Endothelial cell of umbilical vein (primary cell): Measurements from ENCODE around the gene ZNF281. TPM values are rescaled to one million over a fixed set of nuclear protein-coding genes. Genes with fewer than 3 reads are reported as not detected.
A peak's percentile ranks its signal among the peaks of the same experiment; 100 is the strongest.

ENCODE experiments used
- BruUV-seq: library from RNA; stranded (reverse); fragments of 400-500 nt; replicated peaks from 2 replicates; lab custom pipeline; 2021; lab: Mats Ljungman, UMichigan
- CTCF ChIA-PET: fragments of 300-600, 350-600 bp; sonication (Branson Sonifier 250); formaldehyde crosslinking; loops from one replicate; lab custom pipeline; 2021; ENCODE audit warnings: antibody characterized with exemption, inconsistent platforms; lab: Charles Lee
- POLR2A ChIA-PET: fragments of 300-600, 350-600 bp; sonication (Branson Sonifier 250); formaldehyde crosslinking; loops from one replicate; lab custom pipeline; 2021; ENCODE audit warnings: antibody characterized with exemption, inconsistent platforms; lab: Charles Lee
- DNase-seq: peaks from one replicate; pipeline ENCODE4 v3.0.0-alpha.2; 2011; ENCODE audit warnings: low read depth, low spot score
- FAIRE-seq: peaks from 2 replicates; lab custom pipeline; 2011; peaks lifted over from hg19 to GRCh38; lab: Jason Lieb, UNC
- H2AFZ ChIP-seq: 2 replicates; pipeline ENCODE4 v1.6.0; 2012; ENCODE audit warnings: low read depth, low read length, control low read depth, inconsistent platforms
- H3K27ac ChIP-seq: 2 replicates; pipeline ENCODE4 v1.5.1; 2011; ENCODE audit warnings: low read depth, mild to moderate bottlenecking, control low read depth, low read length, moderate library complexity; ENCODE audit not compliant: insufficient read depth
- H3K27me3 ChIP-seq, 2 experiments: 2 replicates each; pipeline versions ENCODE4 v1.6.0 to v1.6.1; 2011; ENCODE audit warnings: low read length in 2 of 2, mixed read lengths in 1 of 2; ENCODE audit not compliant: control insufficient read depth in 2 of 2, insufficient read depth in 2 of 2
- H3K36me3 ChIP-seq, 2 experiments: 2 replicates in 1 of 2; 3 replicates in 1 of 2; pipeline ENCODE4 v1.5.1; 2011; ENCODE audit warnings: low read length in 2 of 2, mild to moderate bottlenecking in 1 of 2, moderate library complexity in 1 of 2; ENCODE audit not compliant: control insufficient read depth in 2 of 2, insufficient read depth in 2 of 2; ENCODE audit errors: extremely low read depth in 1 of 2
- H3K4me1 ChIP-seq: 3 replicates; pipeline ENCODE4 v1.5.1; 2011; ENCODE audit warnings: mild to moderate bottlenecking, low read length; ENCODE audit not compliant: control insufficient read depth, insufficient read depth; ENCODE audit errors: extremely low read depth
- H3K4me2 ChIP-seq: 2 replicates; pipeline ENCODE4 v1.6.1; 2011; ENCODE audit warnings: low read length, control low read depth, mixed read lengths; ENCODE audit not compliant: insufficient read depth
- H3K4me3 ChIP-seq, 3 experiments: fragments of 200-600 bp in 1 of 3; sonication (generic), shearing (Covaris generic) in 1 of 3; replicated peaks in 1 of 3; 2 replicates each; pipeline ENCODE4 v1.5.1; 2011 to 2016; ENCODE audit warnings: control low read depth in 3 of 3, low read length in 3 of 3, mild to moderate bottlenecking in 2 of 3, inconsistent platforms in 1 of 3, low read depth in 1 of 3, moderate library complexity in 1 of 3; ENCODE audit not compliant: insufficient read depth in 1 of 3
- H3K79me2 ChIP-seq: 2 replicates; pipeline ENCODE4 v1.6.0; 2012; ENCODE audit warnings: low read length, inconsistent platforms; ENCODE audit not compliant: control insufficient read depth, insufficient read depth
- H3K9ac ChIP-seq: replicated peaks from 2 replicates; pipeline ENCODE3; 2011; ENCODE audit warnings: low read length, control low read depth; ENCODE audit not compliant: insufficient read depth; ENCODE audit errors: extremely low read depth
- H3K9me1 ChIP-seq: replicated peaks from 3 replicates; pipeline ENCODE4 v1.6.0; 2011; ENCODE audit warnings: mild to moderate bottlenecking, low read length; ENCODE audit not compliant: control insufficient read depth, insufficient read depth; ENCODE audit errors: extremely low read depth
- H3K9me3 ChIP-seq: replicated peaks from 2 replicates; pipeline ENCODE4 v1.5.1; 2012; ENCODE audit warnings: low read length, inconsistent platforms; ENCODE audit not compliant: control insufficient read depth, insufficient read depth
- H4K20me1 ChIP-seq: replicated peaks from 2 replicates; pipeline ENCODE3; 2011; ENCODE audit warnings: mild to moderate bottlenecking, low read length; ENCODE audit not compliant: control insufficient read depth, insufficient read depth; ENCODE audit errors: extremely low read depth
- CTCF ChIP-seq, 2 donors: IDR thresholded peaks; 1 replicate in 1 of 2; 2 replicates in 1 of 2; pipeline ENCODE4 v1.5.1; 2011; ENCODE audit warnings: low read length in 2 of 2, mild to moderate bottlenecking in 2 of 2, moderate library complexity in 2 of 2, control low read depth in 1 of 2, inconsistent platforms in 1 of 2, low read depth in 1 of 2; ENCODE audit not compliant: insufficient read depth in 1 of 2; ENCODE audit errors: extremely low read depth in 1 of 2
- EZH2 ChIP-seq: IDR thresholded peaks from 2 replicates; pipeline ENCODE4 v1.6.1; 2012; ENCODE audit warnings: borderline replicate concordance, low read depth, mild to moderate bottlenecking, moderate library complexity, low read length, inconsistent platforms; ENCODE audit not compliant: severe bottlenecking
- FOS ChIP-seq: IDR thresholded peaks from 2 replicates; pipeline ENCODE4 v1.6.1; 2011; ENCODE audit warnings: mild to moderate bottlenecking, low read length, moderate library complexity, borderline replicate concordance; ENCODE audit not compliant: insufficient read depth
- GATA2 ChIP-seq: IDR thresholded peaks from 2 replicates; pipeline ENCODE4 v1.7.0; 2011; ENCODE audit warnings: low read depth, mild to moderate bottlenecking, moderate library complexity, mixed read lengths, low read length; ENCODE audit not compliant: insufficient read length, insufficient read depth
- JUN ChIP-seq: IDR thresholded peaks from 2 replicates; pipeline ENCODE4 v1.6.1; 2011; ENCODE audit warnings: borderline replicate concordance, low read depth; ENCODE audit not compliant: insufficient read length, insufficient read depth
- MAX ChIP-seq: IDR thresholded peaks from 2 replicates; pipeline ENCODE4 v1.6.1; 2011; ENCODE audit not compliant: insufficient read depth, insufficient read length
- MYC ChIP-seq: IDR thresholded peaks from one replicate; pipeline ENCODE4 v1.6.1; 2011; ENCODE audit warnings: mild to moderate bottlenecking, low read depth, low read length
- POLR2A ChIP-seq: IDR thresholded peaks from 2 replicates; pipeline ENCODE4 v1.6.1; 2012; ENCODE audit warnings: low read depth, mild to moderate bottlenecking, control low read depth, low read length
- POLR2AphosphoS5 ChIP-seq: IDR thresholded peaks from 2 replicates; pipeline ENCODE4 v1.6.1; 2012; ENCODE audit warnings: low read depth, mild to moderate bottlenecking, control low read depth, low read length, moderate library complexity; ENCODE audit not compliant: insufficient read depth
- dilution Hi-C: fragments of 300-500 bp; cut with MboI; formaldehyde crosslinking; loops from one replicate; pipeline ENCODE4 v1.15.0; 2019; ENCODE audit warnings: low sequenced_read_pairs; ENCODE audit not compliant: extremely low pct_ligation_motif_present
- intact Hi-C: fragments of 100-400 bp; cut with micrococcal nuclease; formaldehyde crosslinking; loops from one replicate; pipeline ENCODE4 v1.10.0; 2022
- polyA plus RNA-seq, 4 experiments: library from polyadenylated mRNA; depleted of rRNA in 3 of 4; stranded (reverse) in 3 of 4; unstranded in 1 of 4; fragments of >200 nt; gene quantifications; 2 replicates each; pipeline versions ENCODE4 v1.2.1 to v1.2.3, GENCODE V29; 2011 to 2012; ENCODE audit warnings: missing spikeins in 1 of 4
- total RNA-seq: library from RNA; stranded (reverse); gene quantifications from 2 replicates; pipeline ENCODE4 v1.2.3, GENCODE V29; 2021

The ZNF281 gene
- total and polyA plus RNA-seq, 2 donors (not counting 3 experiments of a cell fraction or from before 2014, with no cell fraction given) = 5.2 to 22.3 TPM

GRCh38 chr1:200372095-200372884 lies 37.5 kb downstream of the ZNF281 start:
- H3K9me3 ChIP-seq = no peaks in the 10 kb centered on the region
- no peaks in the 10 kb centered on the region for H3K4me1 ChIP-seq
- FAIRE-seq (peak; percentile 75), DNase-seq (peak; percentile 39)
- TF ChIP-seq POLR2A (no peak), FOS (peak; percentile 75)
- H3K36me3 ChIP-seq = no peaks in the 10 kb centered on the region
- no peak overlapping the region for H3K4me2 ChIP-seq
- H3K27me3 ChIP-seq = no peaks in the 10 kb centered on the region
- H3K79me2 ChIP-seq = no peaks in the 10 kb centered on the region
- H3K4me3 ChIP-seq = no peak overlapping the region
- ChIA-PET POLR2A (no interaction called here), CTCF (interaction anchor here (0.8 to 3.3 kb wide), 6 partner anchors 9 to 92 kb away, joined by 3 to 11 read pairs (median 3); no protein-coding TSS in a partner anchor)
- dilution Hi-C loops = no loop called here
- no peak overlapping the region for H3K27ac ChIP-seq
- intact Hi-C loops = loop anchor here (2.0 kb wide), 1 partner anchor 19 kb away; no protein-coding TSS in a partner anchor
- H4K20me1 ChIP-seq = no peaks in the 10 kb centered on the region
- H2AFZ ChIP-seq = no peak overlapping the region
- no peaks in the 10 kb centered on the region for H3K9me1 ChIP-seq
- no TSS peak for BruUV-seq
- H3K9ac ChIP-seq = no peak overlapping the region

GRCh38 chr1:200369706-200370105 lies 40.1 kb downstream of the ZNF281 start:
- intact Hi-C loops = no loop called here
- POLR2A ChIA-PET = no interaction called here
- dilution Hi-C loops = no loop called here

More at GRCh38 chr1:200369706-200370105, 40.1 kb downstream of the ZNF281 start:
- Histone ChIP-seq H3K9me1 (no peaks in the 10 kb centered on the region), H3K27ac (no peak overlapping the region), H4K20me1 (no peaks in the 10 kb centered on the region), H3K79me2 (no peaks in the 10 kb centered on the region), H3K27me3 (no peaks in the 10 kb centered on the region), H3K4me2 (no peak overlapping the region), H3K9ac (no peak overlapping the region), H3K36me3 (no peaks in the 10 kb centered on the region), H3K4me3 (no peak overlapping the region), H2AFZ (no peak overlapping the region), H3K4me1 (no peaks in the 10 kb centered on the region), H3K9me3 (no peaks in the 10 kb centered on the region)
- no TSS peak for BruUV-seq
- TF ChIP-seq MYC (no peak), GATA2 (no peak), JUN (no peak), POLR2AphosphoS5 (no peak), CTCF (IDR thresholded peaks at IDR 0.05; ENCODE audit: extremely low read depth in 1 of 2, insufficient read depth in 1 of 2, low read depth in 1 of 2, low read length in 2 of 2) (no peak), EZH2 (no peak), POLR2A (no peak), MAX (no peak)
- CTCF ChIA-PET = interaction anchor here (0.8 to 1.6 kb wide), 3 partner anchors 16 to 119 kb away, joined by 3 to 4 read pairs (median 4); no protein-coding TSS in a partner anchor
- FAIRE-seq (no peak), DNase-seq (no peak)
